ENCODE results near the gene TXNIP.

The TXNIP gene

DNA sequence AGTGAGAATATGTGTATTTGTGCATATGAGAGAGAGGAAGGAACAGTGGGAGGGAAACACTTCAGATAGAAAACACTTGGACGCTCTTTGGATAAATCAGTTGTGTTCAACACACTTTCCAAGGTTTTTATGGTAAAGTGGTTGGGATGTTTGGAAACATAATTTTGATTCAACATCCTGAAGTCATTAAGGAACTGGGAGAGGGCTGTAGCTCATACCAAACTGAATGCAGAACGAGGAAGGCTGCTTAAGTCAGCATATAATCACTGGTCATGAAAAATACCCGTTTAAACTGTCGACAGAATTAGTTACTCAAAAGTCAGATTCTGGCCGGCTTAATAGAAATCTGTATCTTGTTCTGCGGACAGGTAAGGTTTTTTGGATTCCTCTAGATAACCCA, 53.5 kb downstream of the TXNIP start:
- Histone ChIP-seq H3K36me3 (replicated peaks; ENCODE audit: low read depth, low read length) (peaks cover 2% of the 10 kb centered on the region), H3K4me2 (ENCODE audit: low read length) (no peak overlapping the region), H3K27me3 (ENCODE audit: low read depth, low read length) (no peaks in the 10 kb centered on the region), H2AFZ (ENCODE audit: low read depth, low read length) (no peak overlapping the region), H3K9me3 (ENCODE audit: insufficient read depth, low read length) (no peaks in the 10 kb centered on the region), H3K4me3 (ENCODE audit: low read length) (no peak overlapping the region), H4K20me1 (ENCODE audit: insufficient read depth, low read length) (no peaks in the 10 kb centered on the region), H3K9ac (ENCODE audit: low read length) (no peak overlapping the region), H3K79me2 (ENCODE audit: low read length) (no peaks in the 10 kb centered on the region), H3K27ac (ENCODE audit: low read length) (no peak overlapping the region), H3K4me1 (ENCODE audit: low read length) (peaks cover 6% of the 10 kb centered on the region)
- no peak for TF ChIP-seq EZH2phosphoT487 (IDR thresholded peaks at IDR 0.05; ENCODE audit: low read depth)
- TF ChIP-seq, protein P1, sequence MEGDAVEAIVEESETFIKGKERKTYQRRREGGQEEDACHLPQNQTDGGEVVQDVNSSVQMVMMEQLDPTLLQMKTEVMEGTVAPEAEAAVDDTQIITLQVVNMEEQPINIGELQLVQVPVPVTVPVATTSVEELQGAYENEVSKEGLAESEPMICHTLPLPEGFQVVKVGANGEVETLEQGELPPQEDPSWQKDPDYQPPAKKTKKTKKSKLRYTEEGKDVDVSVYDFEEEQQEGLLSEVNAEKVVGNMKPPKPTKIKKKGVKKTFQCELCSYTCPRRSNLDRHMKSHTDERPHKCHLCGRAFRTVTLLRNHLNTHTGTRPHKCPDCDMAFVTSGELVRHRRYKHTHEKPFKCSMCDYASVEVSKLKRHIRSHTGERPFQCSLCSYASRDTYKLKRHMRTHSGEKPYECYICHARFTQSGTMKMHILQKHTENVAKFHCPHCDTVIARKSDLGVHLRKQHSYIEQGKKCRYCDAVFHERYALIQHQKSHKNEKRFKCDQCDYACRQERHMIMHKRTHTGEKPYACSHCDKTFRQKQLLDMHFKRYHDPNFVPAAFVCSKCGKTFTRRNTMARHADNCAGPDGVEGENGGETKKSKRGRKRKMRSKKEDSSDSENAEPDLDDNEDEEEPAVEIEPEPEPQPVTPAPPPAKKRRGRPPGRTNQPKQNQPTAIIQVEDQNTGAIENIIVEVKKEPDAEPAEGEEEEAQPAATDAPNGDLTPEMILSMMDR (IDR thresholded peaks at IDR 0.05; ENCODE audit: low read depth, low read length): no peak

Data from OCI-LY3 (cell line).